Keratinocyte (primary cell): ENCODE data around the gene TRAPPC10. TPM values are rescaled to one million over a fixed set of nuclear protein-coding genes. Genes with fewer than 3 reads are reported as not detected.

Experiments used
- DNase-seq: peaks from one replicate; pipeline ENCODE4 v3.0.0-alpha.2; 2011; ENCODE audit warnings: low read depth, missing footprints, low spot score
- FAIRE-seq: peaks from 2 replicates; lab custom pipeline; 2011; peaks lifted over from hg19 to GRCh38; lab: Jason Lieb, UNC
- H2AFZ ChIP-seq: 2 replicates; pipeline ENCODE4 v1.6.0; 2012; ENCODE audit warnings: low read length, control low read depth, inconsistent platforms; ENCODE audit not compliant: control insufficient read depth
- H3K27ac ChIP-seq: 2 replicates; pipeline ENCODE4 v1.5.1; 2011; ENCODE audit warnings: low read length; ENCODE audit not compliant: control insufficient read depth, insufficient read depth
- H3K27me3 ChIP-seq: 3 replicates; pipeline ENCODE4 v1.6.0; 2011; ENCODE audit warnings: low read length; ENCODE audit not compliant: control insufficient read depth, insufficient read depth; ENCODE audit errors: extremely low read depth
- H3K36me3 ChIP-seq, 2 experiments: 2 replicates in 1 of 2; 3 replicates in 1 of 2; pipeline ENCODE4 v1.5.1; 2011; ENCODE audit warnings: low read length in 2 of 2, mild to moderate bottlenecking in 1 of 2; ENCODE audit not compliant: control insufficient read depth in 2 of 2, insufficient read depth in 2 of 2; ENCODE audit errors: extremely low read depth in 1 of 2
- H3K4me1 ChIP-seq: 3 replicates; pipeline ENCODE4 v1.5.1; 2011; ENCODE audit warnings: low read length; ENCODE audit not compliant: control insufficient read depth, insufficient read depth; ENCODE audit errors: extremely low read depth
- H3K4me2 ChIP-seq: 3 replicates; pipeline ENCODE4 v1.6.0; 2011; ENCODE audit warnings: low read depth, low read length; ENCODE audit not compliant: control insufficient read depth, insufficient read depth; ENCODE audit errors: extremely low read depth
- H3K4me3 ChIP-seq, 3 experiments: fragments of 200-600 bp in 1 of 3; sonication (generic) in 1 of 3; 2 replicates in 2 of 3; 3 replicates in 1 of 3; pipeline ENCODE4 v1.5.1; 2011 to 2016; ENCODE audit warnings: low read length in 3 of 3, mild to moderate bottlenecking in 3 of 3, control low read depth in 2 of 3, inconsistent platforms in 1 of 3, low read depth in 1 of 3, mixed read lengths in 1 of 3, mixed run types in 1 of 3, moderate library complexity in 1 of 3; ENCODE audit not compliant: control insufficient read depth in 2 of 3, insufficient read depth in 2 of 3; ENCODE audit errors: extremely low read depth in 1 of 3
- H3K79me2 ChIP-seq: 2 replicates; pipeline ENCODE4 v1.6.0; 2012; ENCODE audit warnings: low read length; ENCODE audit not compliant: control insufficient read depth, insufficient read depth
- H3K9ac ChIP-seq: 3 replicates; pipeline ENCODE4 v1.6.0; 2011; ENCODE audit warnings: low read length; ENCODE audit not compliant: control insufficient read depth, insufficient read depth; ENCODE audit errors: extremely low read depth
- H3K9me1 ChIP-seq: 3 replicates; pipeline ENCODE4 v1.6.0; 2011; ENCODE audit warnings: low read length; ENCODE audit not compliant: control insufficient read depth, insufficient read depth; ENCODE audit errors: extremely low read depth
- H3K9me3 ChIP-seq: 2 replicates; pipeline ENCODE4 v1.5.1; 2012; ENCODE audit warnings: low read depth, low read length; ENCODE audit not compliant: control insufficient read depth
- H4K20me1 ChIP-seq: 3 replicates; pipeline ENCODE4 v1.6.0; 2011; ENCODE audit warnings: low read length; ENCODE audit not compliant: control insufficient read depth, insufficient read depth; ENCODE audit errors: extremely low read depth
- CTCF ChIP-seq, 3 experiments: IDR thresholded peaks in 1 of 3; conservative IDR thresholded peaks in 1 of 3; optimal IDR thresholded peaks in 1 of 3; 2 replicates in 2 of 3; 3 replicates in 1 of 3; pipeline versions ENCODE3 to v1.5.1; 2011; ENCODE audit warnings: low read length in 3 of 3, mild to moderate bottlenecking in 3 of 3, moderate library complexity in 2 of 3, control low read depth in 1 of 3, inconsistent platforms in 1 of 3; ENCODE audit not compliant: insufficient read depth in 2 of 3; ENCODE audit errors: extremely low read depth in 1 of 3
- EZH2 ChIP-seq: IDR thresholded peaks from one replicate; pipeline ENCODE4 v1.6.1; 2012; ENCODE audit warnings: inconsistent platforms, mild to moderate bottlenecking, low read length, moderate library complexity
- dilution Hi-C: fragments of 300-500 bp; cut with MboI; formaldehyde crosslinking; loops from one replicate; pipeline ENCODE4 v1.7.0; 2020; ENCODE audit warnings: low sequenced_read_pairs; ENCODE audit not compliant: extremely low pct_ligation_motif_present
- polyA plus RNA-seq, 5 experiments: library from polyadenylated mRNA; depleted of rRNA in 3 of 5; stranded (reverse) in 3 of 5; stranded (forward) in 1 of 5; unstranded in 1 of 5; fragments of >200 nt; gene quantifications; 1 replicate in 1 of 5; 2 replicates in 3 of 5; 3 replicates in 1 of 5; pipeline versions ENCODE4 v1.2.1 to v1.2.3, GENCODE V29; 2011 to 2012; ENCODE audit warnings: missing spikeins in 2 of 5, low read depth in 1 of 5, low replicate concordance in 1 of 5

TRAPPC10 gene
- polyA plus RNA-seq, 1 donor (not counting 4 experiments of a cell fraction or from before 2014, with no cell fraction given) = 21.6 TPM

DNA sequence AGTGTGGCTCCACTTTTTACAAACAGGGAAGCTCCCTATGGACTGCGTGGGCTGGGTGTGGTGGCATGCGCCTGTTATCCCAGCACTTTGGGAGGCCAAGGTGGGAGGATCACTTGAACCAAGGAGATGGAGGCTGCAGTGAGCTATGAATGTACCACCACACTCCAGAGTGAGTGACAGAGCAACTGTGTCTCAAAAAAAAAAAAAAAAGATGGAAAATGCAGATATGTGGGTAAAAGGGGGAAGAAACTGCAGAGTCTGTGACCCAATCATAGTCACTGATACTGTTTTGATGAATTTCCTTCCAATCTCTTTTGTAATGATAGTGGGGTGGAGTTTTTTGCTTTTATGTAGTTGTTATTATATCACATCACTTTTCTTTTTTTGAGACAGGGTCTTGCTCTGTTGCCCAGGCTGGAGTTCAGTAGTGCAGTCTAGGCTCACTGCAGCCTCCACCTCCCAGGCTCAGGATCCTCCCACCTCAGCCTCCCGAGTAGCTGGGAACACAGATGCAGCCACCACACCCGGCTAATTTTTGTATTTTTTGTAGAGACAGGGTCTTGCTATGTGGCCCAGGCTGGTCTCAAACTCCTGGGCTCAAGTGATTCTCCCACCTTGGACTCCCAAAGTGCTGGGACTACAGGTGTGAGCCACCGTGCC lies 8.7 kb upstream of the TRAPPC10 start:
- no peaks in the 10 kb centered on the region for H3K36me3 ChIP-seq
- H3K9ac ChIP-seq = no peak overlapping the region
- TF ChIP-seq CTCF (optimal IDR thresholded peaks at IDR 0.05 in 1 of 3, IDR thresholded peaks at IDR 0.05 in 1 of 3, conservative IDR thresholded peaks at IDR 0.05 in 1 of 3; ENCODE audit: extremely low read depth in 1 of 3, insufficient read depth in 2 of 3, low read length in 3 of 3) = no peak
- TF ChIP-seq EZH2 = no peak
- H3K4me1 ChIP-seq = peaks cover 10% of the 10 kb centered on the region
- no peak overlapping the region for H3K4me3 ChIP-seq
- DNase-seq = no peak
- H3K9me3 ChIP-seq = no peaks in the 10 kb centered on the region
- H3K4me2 ChIP-seq = no peak overlapping the region
- H3K9me1 ChIP-seq = no peaks in the 10 kb centered on the region
- no peak for FAIRE-seq
- dilution Hi-C loops = no loop called here
- H2AFZ ChIP-seq = no peak overlapping the region
- no peaks in the 10 kb centered on the region for H4K20me1 ChIP-seq
- H3K27me3 ChIP-seq = no peaks in the 10 kb centered on the region
- no peak overlapping the region for H3K27ac ChIP-seq
- no peaks in the 10 kb centered on the region for H3K79me2 ChIP-seq

- Histone ChIP-seq H3K4me3 (no peak overlapping the region), H3K36me3 (no peaks in the 10 kb centered on the region), H3K9ac (no peak overlapping the region), H3K27me3 (no peaks in the 10 kb centered on the region), H3K4me2 (no peak overlapping the region), H3K4me1 (peaks cover 10% of the 10 kb centered on the region), H4K20me1 (no peaks in the 10 kb centered on the region), H3K79me2 (no peaks in the 10 kb centered on the region), H3K9me1 (no peaks in the 10 kb centered on the region), H3K9me3 (no peaks in the 10 kb centered on the region), H3K27ac (no peak overlapping the region), H2AFZ (no peak overlapping the region)
- DNase-seq = no peak
- FAIRE-seq = no peak
- TF ChIP-seq EZH2 = no peak
- no peak for TF ChIP-seq CTCF (optimal IDR thresholded peaks at IDR 0.05 in 1 of 3, IDR thresholded peaks at IDR 0.05 in 1 of 3, conservative IDR thresholded peaks at IDR 0.05 in 1 of 3; ENCODE audit: extremely low read depth in 1 of 3, insufficient read depth in 2 of 3, low read length in 3 of 3)
- dilution Hi-C loops = no loop called here
Measured at GRCh38 chr21:44005071-44005470, 7.0 kb upstream of the TRAPPC10 start.
